NCI-H1436 treated with DMSO at 0.1 percent for 48 hours (cell line): Measurements from ENCODE around the gene TPST1.

Experiments
- DNase-seq: peaks from one replicate; lab custom pipeline; 2025; lab: John Stamatoyannopoulos, UW

TPST1 gene

DNA sequence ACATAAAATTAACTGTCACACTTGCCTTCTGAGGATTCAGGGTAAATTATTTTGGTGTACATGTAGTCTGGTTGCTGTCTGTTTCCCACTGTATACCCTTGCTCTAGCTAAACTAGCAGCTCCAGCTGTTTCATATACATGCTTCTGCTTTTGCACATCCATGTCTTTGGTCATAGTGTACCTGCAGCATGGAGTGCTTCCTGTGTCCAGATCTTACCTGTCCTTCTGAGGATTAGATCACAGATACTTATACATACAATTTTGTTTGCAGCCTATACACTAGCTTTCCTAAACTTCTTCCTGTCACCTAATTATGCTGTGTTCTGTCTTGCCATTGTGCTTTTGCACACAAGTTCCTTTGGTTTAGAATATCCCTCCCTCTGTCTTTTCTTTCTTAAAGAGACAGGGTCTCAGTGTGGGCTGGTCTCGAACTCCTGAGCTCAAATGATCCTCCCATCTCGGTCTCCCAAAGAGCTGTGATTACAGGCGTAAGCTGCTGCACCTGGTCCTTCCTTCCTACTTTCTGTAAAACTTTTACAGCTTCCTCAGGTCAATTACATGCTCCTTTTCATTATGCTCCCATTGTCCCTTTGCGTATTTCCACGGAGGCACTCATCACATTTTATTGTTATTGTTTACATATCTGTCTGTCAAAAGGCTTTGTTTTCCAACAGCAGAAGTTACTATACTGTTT lies 33.8 kb downstream of the TPST1 start:
- DNase-seq, result no peak

DNA sequence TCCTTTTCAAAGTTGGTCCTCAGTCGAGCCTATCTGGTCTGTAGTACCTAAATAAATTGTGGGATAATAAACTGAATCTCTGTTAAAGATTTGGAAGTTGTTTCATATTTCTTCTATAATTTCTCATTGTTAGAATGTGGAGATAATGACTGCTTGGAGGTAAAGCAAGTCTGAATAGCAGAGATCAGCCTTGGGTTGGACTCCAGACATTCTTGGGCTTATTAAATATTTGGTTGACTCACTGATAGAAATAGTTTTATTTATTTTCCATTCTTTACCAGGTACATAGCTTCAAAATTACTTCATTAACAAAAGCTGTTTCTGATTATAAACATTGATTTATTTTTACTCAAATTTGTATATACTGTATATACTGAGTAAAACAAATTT lies 34.3 kb downstream of the TPST1 start:
- DNase-seq, result no peak

DNA sequence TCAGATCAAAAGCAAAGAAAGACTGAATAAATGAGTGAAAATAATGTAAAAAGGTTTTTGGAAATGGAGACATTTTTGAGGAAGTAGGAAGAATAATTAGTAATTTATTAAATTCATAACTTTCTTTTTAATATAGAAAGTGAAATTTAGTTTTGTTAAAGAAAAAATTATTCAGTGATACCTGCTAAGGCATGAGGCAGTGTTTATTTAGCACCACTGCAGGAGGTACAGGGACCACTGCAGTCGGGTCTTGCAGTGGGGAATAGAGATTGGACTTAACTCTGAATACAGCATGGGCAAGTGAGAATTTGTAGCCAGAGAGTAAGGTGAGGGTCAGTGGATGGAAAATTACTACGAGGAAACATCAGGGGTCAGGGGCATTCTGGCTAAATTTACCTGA lies 39.9 kb downstream of the TPST1 start:
- no peak for DNase-seq

DNA sequence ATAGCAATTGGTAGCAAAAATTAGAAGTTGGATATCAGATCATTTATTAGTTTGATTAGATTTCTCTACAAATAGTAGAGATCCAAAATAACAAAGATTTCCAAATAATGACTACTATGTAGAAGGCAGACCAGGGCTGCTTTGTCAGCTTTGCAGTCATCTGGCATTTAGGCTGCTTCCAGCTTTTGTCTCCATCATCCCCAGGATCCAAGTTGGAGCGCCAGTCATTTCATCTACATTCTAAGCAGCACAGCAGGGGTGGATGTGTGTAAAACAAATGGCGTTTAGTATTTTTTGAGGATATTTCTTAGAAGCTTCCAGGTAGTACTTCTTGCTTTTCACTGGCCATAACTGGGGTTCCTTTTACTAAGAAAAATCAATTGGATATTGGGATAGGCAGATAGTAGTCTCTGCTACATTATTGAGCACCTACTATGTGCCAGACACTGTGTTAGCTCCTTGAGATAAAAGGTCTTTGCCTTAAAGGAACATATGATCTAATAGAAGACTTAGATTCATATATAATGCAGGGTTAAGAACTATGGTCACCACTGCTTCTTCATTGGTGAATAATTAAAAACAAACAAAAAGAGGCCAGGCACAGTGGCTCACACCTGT lies 41.5 kb downstream of the TPST1 start:
- DNase-seq, result no peak

DNA sequence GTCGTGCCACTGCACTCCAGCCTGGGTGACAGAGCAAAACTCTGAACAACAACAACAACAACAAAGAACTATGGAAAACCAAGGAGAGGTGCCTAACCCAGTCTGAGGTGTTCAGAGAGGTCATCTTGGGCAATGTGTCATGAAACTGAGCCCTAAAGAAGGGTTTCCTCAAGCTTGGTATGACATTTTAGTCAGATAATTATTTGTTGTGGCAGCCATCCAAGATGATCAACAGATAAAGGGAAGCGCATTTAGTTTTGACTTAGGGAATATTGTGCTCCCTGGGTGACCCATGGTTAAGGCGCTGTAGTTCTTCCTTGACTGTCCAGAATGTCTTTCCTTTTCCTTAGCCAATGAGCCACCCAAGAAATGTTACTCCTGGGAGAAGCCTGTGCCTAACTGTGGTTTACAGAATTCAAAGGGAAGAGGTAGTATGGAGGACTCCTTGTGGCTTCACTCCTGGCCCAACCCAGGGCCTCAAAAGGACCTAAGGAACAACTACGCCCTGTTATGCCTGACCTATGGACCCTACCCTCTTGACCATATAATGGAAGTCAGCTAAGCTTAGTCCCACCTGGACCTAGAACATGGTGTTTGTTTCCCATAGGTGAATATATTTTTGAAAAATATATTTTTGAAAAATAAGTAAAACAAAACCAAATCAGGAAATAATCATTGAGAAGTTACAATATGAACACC lies 42.4 kb downstream of the TPST1 start:
- DNase-seq, result no peak

DNA sequence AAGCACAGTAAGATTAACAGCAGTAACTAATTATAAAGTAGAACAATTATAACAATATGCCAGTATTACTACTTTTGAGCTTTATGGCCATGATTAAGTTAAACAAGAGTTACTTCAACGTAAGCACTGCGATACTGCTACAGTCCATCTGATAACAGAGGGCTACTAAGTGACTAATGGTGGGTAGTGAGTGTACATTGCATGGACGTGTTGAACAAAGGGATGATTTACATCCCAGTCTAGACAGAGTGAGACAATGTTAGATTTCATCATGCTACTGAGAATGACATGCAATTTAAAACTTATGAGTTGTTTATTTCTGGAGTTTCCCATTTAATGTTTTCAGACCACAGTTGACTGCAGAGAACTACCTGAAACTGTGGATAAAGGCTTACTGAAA lies 45.6 kb downstream of the TPST1 start:
- DNase-seq, result no peak

DNA sequence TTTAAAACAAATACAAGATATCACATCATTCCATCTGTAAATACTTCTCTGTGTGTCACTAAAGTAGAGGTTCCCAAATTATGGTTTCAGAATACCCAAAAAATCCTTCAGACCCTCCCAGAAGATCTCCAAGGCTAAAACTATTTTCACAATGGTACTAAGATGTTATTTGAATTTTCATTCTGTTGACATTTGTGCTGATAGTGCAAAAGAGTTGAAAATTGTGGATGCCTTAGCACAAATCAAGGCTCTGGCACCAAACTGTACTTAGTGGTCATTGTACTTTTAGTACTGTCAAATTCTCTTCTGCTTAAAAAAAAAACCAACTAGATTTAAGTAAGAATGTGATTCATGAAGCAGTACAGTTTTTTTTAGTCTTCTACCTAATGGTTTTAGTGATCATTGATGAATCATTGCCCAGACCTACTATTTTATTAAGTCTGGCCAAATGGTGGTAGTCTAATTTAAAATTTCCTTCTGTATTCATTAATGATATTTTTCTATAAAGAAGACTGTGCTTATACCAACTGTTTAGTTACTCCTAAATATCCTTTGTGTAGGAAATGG lies 50.5 kb downstream of the TPST1 start:
- DNase-seq, result no peak

DNA sequence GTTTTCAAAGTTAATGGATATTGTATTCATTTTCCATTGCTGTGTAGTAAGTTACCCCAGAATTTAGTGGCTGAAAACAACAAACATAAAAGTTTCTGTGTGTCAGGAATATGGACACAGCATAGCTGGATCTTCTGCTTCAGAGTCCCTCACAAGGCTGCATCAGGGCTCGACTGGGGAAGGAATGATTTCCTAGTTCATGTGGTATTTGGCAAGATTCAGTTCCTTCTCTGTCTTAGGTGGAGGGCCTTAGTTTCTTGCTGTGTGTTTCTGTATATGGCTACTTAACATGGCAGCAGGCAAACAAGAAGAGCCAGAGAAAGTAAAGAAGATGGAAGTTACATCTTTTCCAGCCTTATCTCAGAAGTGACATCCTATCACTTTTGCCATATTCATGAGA lies 51.1 kb downstream of the TPST1 start:
- DNase-seq, result no peak

DNA sequence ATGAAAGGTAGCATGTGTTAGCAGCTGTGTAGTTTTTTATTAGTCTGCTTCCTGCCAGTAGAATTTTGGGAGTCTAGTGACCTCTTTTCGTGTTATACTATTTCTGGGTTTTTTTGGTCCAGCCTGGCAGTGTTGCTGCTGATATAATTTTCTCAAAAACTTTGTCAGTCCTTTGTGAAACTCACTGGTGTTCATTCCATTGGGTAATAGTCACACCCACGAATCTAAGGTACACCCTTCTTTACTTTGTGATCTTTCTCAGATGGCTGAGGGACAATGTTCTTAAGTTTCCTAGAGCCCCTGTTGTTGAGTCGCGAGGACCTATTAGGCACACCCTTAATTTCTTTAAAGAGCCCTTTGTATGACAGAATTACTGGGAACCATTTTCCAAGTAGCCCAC lies 52.3 kb downstream of the TPST1 start:
- DNase-seq, result no peak

DNA sequence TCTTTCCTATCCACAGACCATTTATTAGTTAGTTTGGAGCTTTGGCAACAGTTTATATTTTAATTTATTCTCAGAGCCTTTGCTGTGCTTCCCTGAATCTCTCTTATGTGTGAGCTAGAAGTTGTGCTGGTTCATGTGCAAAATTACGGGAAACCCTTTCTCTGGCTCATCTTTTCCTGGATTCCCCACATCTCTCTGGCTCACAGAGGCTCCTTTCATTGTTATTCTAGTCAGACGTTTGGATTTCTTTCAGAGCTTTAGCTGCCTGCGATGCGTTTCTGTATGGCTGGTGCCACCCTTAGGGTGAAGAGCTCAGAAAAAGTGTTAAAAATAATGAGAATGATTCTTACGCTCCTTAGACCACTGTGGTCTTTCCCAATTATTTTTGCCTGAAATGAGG lies 53.3 kb downstream of the TPST1 start:
- no peak for DNase-seq

DNA sequence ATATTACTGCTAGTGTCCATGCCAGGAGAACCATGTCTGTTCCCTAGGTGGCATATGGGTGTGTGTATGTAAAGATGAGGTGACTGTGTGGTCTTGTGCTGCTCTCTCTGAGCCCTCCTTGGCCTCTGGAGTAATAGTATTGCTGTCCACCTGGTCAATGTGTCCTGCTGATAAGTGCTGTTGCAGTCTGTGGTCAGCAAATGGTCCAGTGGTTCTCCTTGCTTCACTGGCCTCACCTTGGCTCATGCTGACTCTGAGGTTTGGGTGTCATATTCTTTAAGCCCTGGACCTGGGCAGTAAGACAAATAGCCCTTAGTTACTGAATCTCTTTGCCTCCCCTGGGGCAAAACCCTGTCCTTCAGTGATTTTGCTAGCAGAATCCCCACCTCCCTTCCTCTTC lies 56.8 kb downstream of the TPST1 start:
- DNase-seq, result no peak

DNA sequence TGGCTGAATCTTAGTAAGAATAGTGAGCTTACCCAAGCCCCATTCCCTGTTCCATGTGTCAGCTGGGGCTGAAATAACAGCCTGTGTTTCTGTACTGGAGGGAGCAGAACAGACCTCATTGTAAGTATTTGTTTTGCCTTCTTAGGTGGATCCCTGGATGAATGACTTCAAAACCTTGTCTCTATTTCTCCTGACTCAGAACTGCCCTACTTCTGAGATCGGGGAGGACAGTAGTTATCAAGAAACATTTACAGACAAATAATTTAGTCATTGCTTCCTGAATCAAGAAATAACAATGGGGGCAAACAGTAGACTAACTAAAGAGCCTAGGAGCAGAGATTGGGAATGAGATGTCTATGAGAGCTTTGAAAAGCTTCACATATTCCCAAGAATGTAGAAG lies 58.8 kb downstream of the TPST1 start:
- no peak for DNase-seq

DNA sequence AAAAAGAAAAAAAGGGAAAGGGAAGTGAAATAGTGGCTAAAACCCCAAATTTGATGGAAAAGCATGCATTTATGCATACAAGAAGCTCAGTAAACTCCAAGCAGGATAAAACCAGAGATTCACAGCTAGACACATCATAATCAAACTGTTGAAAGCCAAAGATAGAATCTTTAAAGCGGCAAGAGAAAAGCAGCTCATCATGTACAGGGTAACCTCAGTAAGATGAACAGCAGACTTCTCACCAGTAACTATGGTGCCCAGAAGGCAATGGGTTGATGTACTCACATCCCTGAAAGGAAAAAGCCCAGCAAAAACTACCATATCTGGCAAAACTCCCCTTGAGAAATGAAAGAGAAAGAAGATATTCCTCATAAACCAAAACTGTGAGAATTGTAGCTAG lies 60.4 kb downstream of the TPST1 start:
- DNase-seq, result no peak

DNA sequence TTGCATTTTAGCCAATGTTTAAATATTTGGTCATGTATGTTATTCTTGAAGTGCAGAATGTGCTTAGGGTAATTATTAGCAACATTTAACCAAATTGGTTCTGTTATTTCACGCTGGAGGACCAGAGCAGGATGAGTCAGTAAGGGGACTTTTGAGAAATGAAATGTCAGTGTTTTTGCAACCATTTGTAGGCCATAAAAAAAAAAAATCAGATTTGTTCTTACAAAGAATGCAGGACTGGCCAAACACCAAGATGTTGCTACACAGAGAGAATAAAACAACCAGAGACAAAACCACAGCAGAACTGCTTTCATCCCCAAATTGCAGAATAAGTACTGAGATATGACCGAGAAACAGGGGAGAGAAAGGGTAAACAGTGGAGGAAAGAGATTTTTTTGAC lies 62.1 kb downstream of the TPST1 start:
- DNase-seq, result no peak

DNA sequence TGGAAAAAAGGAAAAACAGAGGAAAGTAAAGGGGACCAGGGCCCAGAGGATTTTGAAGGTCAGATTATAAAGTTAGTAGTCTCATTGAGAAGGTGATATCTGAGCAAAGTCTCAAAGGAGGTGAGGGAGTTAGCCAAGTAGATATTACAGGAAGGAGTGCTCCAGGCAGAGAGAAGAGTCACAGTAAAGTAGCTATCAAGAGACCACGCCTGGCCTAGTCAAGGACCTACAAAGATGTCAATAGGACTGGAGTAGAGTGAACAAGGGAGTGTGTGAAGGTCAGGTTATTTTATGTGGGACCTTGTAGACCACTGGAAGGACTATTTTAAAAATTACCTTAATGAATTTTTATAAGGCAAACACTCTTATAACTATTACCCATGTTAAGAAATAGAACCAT lies 64.8 kb downstream of the TPST1 start:
- no peak for DNase-seq

DNA sequence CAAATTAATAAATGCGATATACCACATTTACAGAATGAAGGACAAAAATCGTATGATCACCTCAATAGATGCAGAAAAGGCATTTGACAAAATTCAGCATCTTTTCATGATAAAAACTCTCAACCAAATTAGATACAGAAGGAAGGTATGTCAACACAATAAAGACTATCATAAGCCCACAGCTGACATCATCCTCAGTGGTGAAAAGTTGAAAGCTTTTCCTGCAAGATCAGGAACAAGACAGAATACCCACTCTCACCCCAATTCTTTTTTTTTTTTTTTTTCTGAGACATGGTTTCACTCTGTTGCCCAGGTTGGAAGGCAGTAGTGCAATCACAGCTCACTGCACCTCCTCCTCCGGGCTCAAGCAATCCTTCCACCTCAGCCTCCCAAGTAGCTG lies 67.2 kb downstream of the TPST1 start:
- no peak for DNase-seq

DNA sequence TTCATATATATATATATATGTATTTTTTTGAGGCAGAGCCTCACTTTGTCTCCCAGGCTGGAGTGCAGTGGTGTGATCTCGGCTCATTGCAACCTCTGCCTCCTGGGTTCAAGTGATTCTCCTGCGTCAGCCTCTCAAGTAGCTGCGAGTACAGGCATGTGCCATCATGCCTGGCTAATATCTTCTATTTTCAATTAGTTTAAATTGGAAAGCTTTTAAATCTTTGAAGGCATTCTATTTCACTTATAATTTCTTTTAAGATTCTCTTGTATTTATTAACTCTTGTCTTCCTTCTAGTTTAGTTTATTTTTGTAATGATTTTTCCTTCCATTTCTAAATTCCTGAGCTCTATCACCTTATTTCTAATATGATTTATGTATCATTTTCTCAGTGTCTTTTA lies 71.2 kb downstream of the TPST1 start:
- DNase-seq, result no peak

DNA sequence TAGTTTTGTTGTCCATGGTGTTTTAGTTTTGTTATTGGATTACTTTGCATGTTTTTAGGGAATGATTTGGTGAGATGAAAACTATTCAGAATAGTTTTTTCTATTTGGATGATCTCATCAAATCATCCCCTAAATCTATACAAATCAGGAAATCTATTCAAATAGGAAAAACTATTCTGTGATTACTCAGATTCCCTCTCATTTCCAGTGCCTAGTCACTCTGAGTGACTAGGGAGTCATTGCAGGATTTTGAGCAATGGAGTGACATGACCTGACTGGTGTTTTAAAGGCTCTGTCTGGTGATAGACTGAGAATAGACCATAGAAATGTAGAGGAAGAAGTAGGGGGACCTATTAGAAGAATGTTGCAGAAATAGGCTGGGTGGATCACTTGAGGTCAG lies 72.4 kb downstream of the TPST1 start:
- no peak for DNase-seq

DNA sequence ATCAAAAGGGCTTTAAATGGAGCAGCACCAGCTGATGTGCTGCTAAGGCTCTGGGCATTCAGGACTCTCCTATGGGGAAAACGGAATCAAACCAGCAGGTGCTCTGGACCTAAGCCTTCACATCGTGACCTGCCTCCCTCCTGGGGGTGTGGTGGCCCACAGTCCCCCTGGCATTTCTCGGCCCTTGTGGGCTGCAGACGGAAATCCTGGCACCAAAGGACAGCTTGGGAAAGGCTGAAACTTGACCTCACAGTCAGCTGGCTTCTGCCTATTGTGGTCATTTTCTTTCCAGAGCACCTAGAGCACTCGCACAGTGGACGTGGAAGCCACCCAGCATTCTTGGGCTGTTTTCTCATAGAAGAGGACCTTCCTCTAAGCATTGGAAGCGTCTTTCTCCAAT lies 74.8 kb downstream of the TPST1 start:
- no peak for DNase-seq

DNA sequence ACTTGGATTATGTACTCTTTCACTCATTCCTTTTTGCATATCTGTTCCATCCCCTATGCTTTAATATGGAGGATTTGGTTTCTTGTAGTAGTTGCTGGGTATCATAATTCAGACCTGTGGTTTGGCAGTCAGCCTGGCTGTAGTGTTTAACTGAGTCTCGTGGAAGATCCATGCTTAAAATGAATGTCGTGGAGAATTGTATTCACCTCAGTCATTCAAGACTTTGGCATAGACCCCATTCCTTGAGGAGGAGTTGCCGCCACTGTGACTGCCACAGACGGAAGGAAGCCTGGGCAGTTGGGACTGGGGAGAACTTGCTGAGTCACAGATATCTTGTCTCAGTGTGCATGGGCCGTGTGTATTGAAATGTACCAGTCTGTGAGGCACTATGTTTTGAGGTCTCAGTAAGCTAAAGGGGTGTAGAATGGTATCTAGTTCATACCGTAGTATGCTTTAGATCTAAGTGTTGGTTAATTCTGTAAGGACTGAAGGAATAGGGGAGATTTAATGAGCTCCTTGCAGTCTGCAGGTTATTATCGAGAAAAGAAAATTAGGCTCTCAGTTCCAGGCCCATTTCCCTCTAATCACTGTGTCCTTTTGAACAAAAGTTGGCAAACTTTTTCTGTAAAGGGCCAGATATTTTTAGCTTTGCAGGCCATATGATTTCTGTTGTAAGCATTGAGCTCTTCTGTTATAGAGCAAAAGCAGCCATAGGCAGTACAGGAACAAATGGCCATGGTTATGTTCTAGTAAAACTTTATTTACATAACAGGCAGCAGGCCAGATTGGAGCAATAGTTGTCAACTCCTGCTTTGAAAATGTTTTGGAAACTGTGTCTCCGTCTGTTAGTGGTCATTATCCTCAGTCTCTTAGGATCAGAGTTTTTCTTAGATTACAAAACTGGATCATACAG lies 76.8 kb downstream of the TPST1 start:
- no peak for DNase-seq

DNA sequence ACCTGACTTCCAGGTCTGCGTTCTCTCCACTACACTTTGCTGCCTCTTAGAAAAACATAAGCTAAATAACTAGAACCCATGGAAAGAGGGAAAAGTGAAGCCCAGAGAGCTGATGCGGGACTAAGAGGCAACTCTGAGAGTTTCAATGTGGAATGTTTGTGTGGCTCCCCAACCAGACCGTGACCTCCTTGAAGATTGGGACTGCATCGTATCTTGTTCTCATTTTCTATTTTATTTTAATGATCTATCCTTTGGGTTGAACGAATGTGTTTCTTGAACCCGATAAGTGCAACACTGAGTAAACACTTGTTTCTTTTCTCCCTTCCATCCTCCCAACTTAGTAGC lies 77.4 kb downstream of the TPST1 start:
- no peak for DNase-seq
